K562 (cell line): ENCODE measurements around the gene LZTS2. TPM values are rescaled to one million over a fixed set of nuclear protein-coding genes. Genes with fewer than 3 reads are reported as not detected.

Experiments
- CUX1 ChIP-seq: fragments of 200-800 bp; sonication (Bioruptor generic); IDR thresholded peaks from 2 replicates; pipeline ENCODE4 v1.6.1; 2016; ENCODE audit warnings: missing genetic modification characterization, missing compliant biosample characterization
- ERF ChIP-seq: fragments of 450-650 bp; formaldehyde crosslinking; IDR thresholded peaks from 2 replicates; pipeline ENCODE4 v1.4.0; 2020; ENCODE audit warnings: mild to moderate bottlenecking, mixed read lengths
- FOXA3 ChIP-seq, 2 experiments: fragments of 450-650 bp in 1 of 2; sonication (generic) in 1 of 2; formaldehyde crosslinking; IDR thresholded peaks in 1 of 2; conservative IDR thresholded peaks in 1 of 2; 2 replicates each; pipeline versions ENCODE4 v1.4.0 to v1.8.0; 2020 to 2022; ENCODE audit warnings: mild to moderate bottlenecking in 2 of 2, missing genetic modification reagents in 1 of 2
- HEY1 ChIP-seq: fragments of 250-450 bp; sonication (Bioruptor Pico); IDR thresholded peaks from 2 replicates; pipeline ENCODE4 v1.5.0; 2020; ENCODE audit warnings: mild to moderate bottlenecking, moderate library complexity, borderline replicate concordance
- HMG20A ChIP-seq: fragments of 450-650 bp; formaldehyde crosslinking; conservative IDR thresholded peaks from 2 replicates; pipeline ENCODE4 v1.4.0; 2020; ENCODE audit warnings: mild to moderate bottlenecking, mixed read lengths
- KDM4B ChIP-seq, 2 experiments: fragments of 450-650 bp in 1 of 2; sonication (generic) in 1 of 2; IDR thresholded peaks; 2 replicates each; pipeline ENCODE4 v1.6.1; 2016 to 2017; ENCODE audit warnings: borderline replicate concordance in 2 of 2, antibody characterized with exemption in 1 of 2, low read depth in 1 of 2, mild to moderate bottlenecking in 1 of 2
- PHF8 ChIP-seq: fragments of 200-600 bp; sonication (generic); IDR thresholded peaks from 2 replicates; pipeline ENCODE4 v1.6.1; 2012; ENCODE audit warnings: mixed run types, mild to moderate bottlenecking, inconsistent platforms, low read length, moderate library complexity, borderline replicate concordance
- PTBP1 ChIP-seq: fragments of 200-400 bp; formaldehyde crosslinking; IDR thresholded peaks from 2 replicates; pipeline ENCODE4 v1.6.1; 2017; ENCODE audit warnings: low read depth, low read length
- RREB1 ChIP-seq: fragments of 250-450 bp; sonication (Bioruptor Pico); IDR thresholded peaks from 2 replicates; pipeline ENCODE4 v1.4.0; 2020
- TEAD1 ChIP-seq, 2 experiments: fragments of 450-650 bp in 1 of 2; sonication (generic) in 1 of 2; formaldehyde crosslinking; IDR thresholded peaks; 2 replicates each; pipeline versions ENCODE4 v1.4.0 to v1.8.0; 2020 to 2022; ENCODE audit warnings: mild to moderate bottlenecking in 2 of 2, missing genetic modification reagents in 1 of 2
- THAP7 ChIP-seq: fragments of 250-450 bp; sonication (Bioruptor Pico); IDR thresholded peaks from 2 replicates; pipeline ENCODE4 v1.5.0; 2021
- VEZF1 ChIP-seq: fragments of 200-800 bp; sonication (Bioruptor generic); IDR thresholded peaks from 2 replicates; pipeline ENCODE4 v1.6.1; 2017; ENCODE audit warnings: missing genetic modification characterization, missing compliant biosample characterization
- ZKSCAN8 ChIP-seq: fragments of 200-800 bp; sonication (Bioruptor generic); IDR thresholded peaks from 2 replicates; pipeline ENCODE4 v1.6.1; 2016; ENCODE audit warnings: missing genetic modification characterization, missing compliant biosample characterization
- ZNF133 ChIP-seq: fragments of 250-450 bp; sonication (Bioruptor Pico); IDR thresholded peaks from 2 replicates; pipeline ENCODE4 v1.4.0; 2020; ENCODE audit warnings: mild to moderate bottlenecking
- ZNF197 ChIP-seq: fragments of 200-800 bp; sonication (Bioruptor generic); IDR thresholded peaks from 2 replicates; pipeline ENCODE4 v1.6.1; 2016; ENCODE audit warnings: low read depth, missing genetic modification characterization, missing compliant biosample characterization
- polyA plus RNA-seq, 8 experiments: library from polyadenylated mRNA; depleted of rRNA in 4 of 8; stranded (reverse) in 5 of 8; unstranded in 3 of 8; fragments of >200 nt; fragmentation: Nextera tagmentation in 2 of 8; fragmentation: Illumina TruSeq in 1 of 8; extraction: Ambion mirVana in 2 of 8; extraction: Trizol in 1 of 8; gene quantifications; 2 replicates each; pipeline versions ENCODE4 v1.2.1 to v1.2.3, GENCODE V29; 2011 to 2014; ENCODE audit warnings: inconsistent platforms in 1 of 8, missing spikeins in 1 of 8
- total RNA-seq, 7 experiments: library from RNA; depleted of rRNA in 6 of 7; stranded (reverse); fragments of >200 nt in 6 of 7; fragmentation: Illumina TruSeq in 2 of 7; extraction: Trizol in 2 of 7; gene quantifications; 2 replicates each; pipeline versions ENCODE4 v1.2.1 to v1.2.3, GENCODE V29; 2011 to 2021; ENCODE audit warnings: low replicate concordance in 1 of 7

The LZTS2 gene
- total and polyA plus RNA-seq, 9 of the 15 experiments (the other 6 are each of a cell fraction or from before 2014, with no cell fraction given), result 0.23 to 42.5 (median 14.7) TPM

GRCh38 chr10:100999742-101000126 lies at the start of gene LZTS2 (continued):
- TF ChIP-seq HEY1 (no peak), ZNF133 (no peak), ERF (CRISPR knock-in tag) (no peak), HMG20A (CRISPR knock-in tag) (no peak), RREB1 (CRISPR knock-in tag) (no peak), VEZF1 (peak; percentile 88), ZKSCAN8 (CRISPR knock-in tag) (no peak), PHF8 (peak; percentile 27; the same call in 1 of the 2 replicates), CUX1 (CRISPR knock-in tag) (no peak), ZNF197 (CRISPR knock-in tag) (no peak), PTBP1 (no peak), TEAD1 (CRISPR knock-in tag; IDR thresholded peaks at IDR 0.05) (no peak), THAP7 (CRISPR knock-in tag) (no peak), FOXA3 (CRISPR knock-in tag; conservative IDR thresholded peaks at IDR 0.05 in 1 of 2, IDR thresholded peaks at IDR 0.05 in 1 of 2) (no peak), KDM4B (IDR thresholded peaks at IDR 0.05; ENCODE audit: borderline replicate concordance in 2 of 2, low read depth in 1 of 2) (no peak)
